ENCODE results near the gene ATP8A1.

DNA sequence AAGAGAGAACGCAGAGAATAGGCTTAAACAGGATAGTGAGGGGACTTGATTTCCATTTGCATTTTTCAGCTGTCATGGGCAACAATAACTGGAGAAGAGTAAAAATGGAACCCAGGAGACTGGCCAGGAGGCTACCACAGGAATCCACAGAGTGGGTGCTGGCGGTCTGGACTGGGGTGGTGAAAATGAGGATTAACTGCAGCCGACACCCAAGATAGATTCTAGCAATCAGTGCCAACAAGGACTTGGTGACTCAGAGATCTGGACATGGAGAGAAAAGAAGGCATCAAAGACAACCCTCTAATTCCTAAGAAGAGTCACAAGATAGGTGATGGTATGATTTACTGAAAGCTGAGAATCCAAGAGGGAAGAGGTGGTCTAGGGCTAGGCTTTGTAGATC is 102.8 kb downstream of the ATP8A1 start:
- TF ChIP-seq, protein P1, sequence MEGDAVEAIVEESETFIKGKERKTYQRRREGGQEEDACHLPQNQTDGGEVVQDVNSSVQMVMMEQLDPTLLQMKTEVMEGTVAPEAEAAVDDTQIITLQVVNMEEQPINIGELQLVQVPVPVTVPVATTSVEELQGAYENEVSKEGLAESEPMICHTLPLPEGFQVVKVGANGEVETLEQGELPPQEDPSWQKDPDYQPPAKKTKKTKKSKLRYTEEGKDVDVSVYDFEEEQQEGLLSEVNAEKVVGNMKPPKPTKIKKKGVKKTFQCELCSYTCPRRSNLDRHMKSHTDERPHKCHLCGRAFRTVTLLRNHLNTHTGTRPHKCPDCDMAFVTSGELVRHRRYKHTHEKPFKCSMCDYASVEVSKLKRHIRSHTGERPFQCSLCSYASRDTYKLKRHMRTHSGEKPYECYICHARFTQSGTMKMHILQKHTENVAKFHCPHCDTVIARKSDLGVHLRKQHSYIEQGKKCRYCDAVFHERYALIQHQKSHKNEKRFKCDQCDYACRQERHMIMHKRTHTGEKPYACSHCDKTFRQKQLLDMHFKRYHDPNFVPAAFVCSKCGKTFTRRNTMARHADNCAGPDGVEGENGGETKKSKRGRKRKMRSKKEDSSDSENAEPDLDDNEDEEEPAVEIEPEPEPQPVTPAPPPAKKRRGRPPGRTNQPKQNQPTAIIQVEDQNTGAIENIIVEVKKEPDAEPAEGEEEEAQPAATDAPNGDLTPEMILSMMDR (IDR thresholded peaks at IDR 0.05): no peak
- TF ChIP-seq POLR2A (IDR thresholded peaks at IDR 0.05): no peak

Measured in body of pancreas (tissue), 4 donors.